GM23248 (cell line): ENCODE results near the gene FAM171A2. TPM values are rescaled to one million over a fixed set of nuclear protein-coding genes. Genes with fewer than 3 reads are reported as not detected.

Experiments used
- DNase-seq: peaks from one replicate; pipeline ENCODE4 v3.0.0-alpha.2; 2015
- H2AFZ ChIP-seq: fragments of 200-600 bp; sonication (generic); 2 replicates; pipeline ENCODE4 v1.6.1; 2016; ENCODE audit warnings: antibody characterized with exemption
- H3F3A ChIP-seq: fragments of 200-600 bp; sonication (generic); 2 replicates; pipeline ENCODE4 v1.6.1; 2016; ENCODE audit warnings: mild to moderate bottlenecking, antibody characterized with exemption, mixed run types; ENCODE audit not compliant: insufficient read depth
- H3K27ac ChIP-seq: fragments of 200-600 bp; sonication (generic); 2 replicates; pipeline ENCODE4 v1.5.1; 2016; ENCODE audit warnings: mild to moderate bottlenecking
- H3K27me3 ChIP-seq: fragments of 200-600 bp; sonication (generic); replicated peaks from 2 replicates; pipeline ENCODE4 v1.6.1; 2016; ENCODE audit warnings: mild to moderate bottlenecking; ENCODE audit not compliant: insufficient read depth
- H3K36me3 ChIP-seq: fragments of 200-600 bp; sonication (generic); 2 replicates; pipeline ENCODE4 v1.6.1; 2016; ENCODE audit warnings: low read depth, mild to moderate bottlenecking
- H3K4me1 ChIP-seq: fragments of 200-600 bp; sonication (generic); 2 replicates; pipeline ENCODE4 v1.6.1; 2016; ENCODE audit warnings: mild to moderate bottlenecking; ENCODE audit not compliant: insufficient read depth
- H3K4me2 ChIP-seq: fragments of 200-600 bp; sonication (generic); one replicate; pipeline ENCODE4 v1.6.1; 2016; ENCODE audit warnings: mild to moderate bottlenecking; ENCODE audit not compliant: unreplicated experiment
- H3K4me3 ChIP-seq: fragments of 200-600 bp; sonication (generic); 2 replicates; pipeline ENCODE4 v1.5.1; 2016; ENCODE audit warnings: mild to moderate bottlenecking
- H3K79me2 ChIP-seq: fragments of 200-600 bp; sonication (generic); 2 replicates; pipeline ENCODE4 v1.6.1; 2016; ENCODE audit warnings: mild to moderate bottlenecking; ENCODE audit not compliant: insufficient read depth
- H3K9ac ChIP-seq: fragments of 200-600 bp; sonication (generic); 2 replicates; pipeline ENCODE4 v1.6.1; 2016; ENCODE audit warnings: mild to moderate bottlenecking
- H3K9me2 ChIP-seq: fragments of 200-600 bp; sonication (generic); 2 replicates; pipeline ENCODE4 v1.6.1; 2016; ENCODE audit warnings: mixed run types, mild to moderate bottlenecking, moderate library complexity; ENCODE audit not compliant: insufficient read depth
- H3K9me3 ChIP-seq: fragments of 200-600 bp; sonication (generic); one replicate; pipeline ENCODE4 v1.6.1; 2017; ENCODE audit warnings: low read depth
- H4K20me1 ChIP-seq: fragments of 200-600 bp; sonication (generic); 2 replicates; pipeline ENCODE4 v1.6.0; 2016; ENCODE audit not compliant: insufficient read depth
- EZH2 ChIP-seq: fragments of 200-600 bp; sonication (generic); IDR thresholded peaks from 2 replicates; pipeline ENCODE4 v1.6.1; 2018; ENCODE audit warnings: antibody characterized with exemption, mild to moderate bottlenecking; ENCODE audit not compliant: insufficient read depth, poor library complexity, severe bottlenecking
- EZH2phosphoT487 ChIP-seq: fragments of 200-600 bp; sonication (generic); IDR thresholded peaks from 2 replicates; pipeline ENCODE4 v1.6.1; 2018; ENCODE audit warnings: antibody characterized with exemption, moderate library complexity, mild to moderate bottlenecking, low read depth; ENCODE audit not compliant: insufficient read depth
- WGBS, 2 experiments: methylation state at CpG; one replicate each; pipeline ENCODE4 v1.1.6; 2015 to 2017; ENCODE audit warnings: low lambda C conversion rate in 2 of 2, low coverage in 1 of 2; ENCODE audit errors: missing lambda C conversion rate in 2 of 2; 5-methylcytosine and 5-hydroxymethylcytosine counted together
- in situ Hi-C: fragments of 300-500 bp; cut with MboI; formaldehyde crosslinking; loops from 2 replicates; pipeline ENCODE4 v1.15.0; 2020
- polyA plus RNA-seq: library from polyadenylated mRNA; unstranded; fragments of >200 nt; fragmentation: Nextera tagmentation; extraction: Ambion mirVana; gene quantifications from 2 replicates; pipeline ENCODE4 v1.2.1, GENCODE V29; 2016
- total RNA-seq: library from RNA; depleted of rRNA; stranded (reverse); fragments of >200 nt; shearing (Covaris generic); gene quantifications from 2 replicates; pipeline ENCODE4 v1.2.3, GENCODE V29; 2014

The FAM171A2 gene
- total and polyA plus RNA-seq, 2 experiments from 2014 or later = 0.25 to 4.8 TPM

GRCh38 chr17:44310609-44311376 lies 52.9 kb downstream of the FAM171A2 start:
- in situ Hi-C loops = no loop called here
- no peak overlapping the region for H3K27ac ChIP-seq
- no peaks in the 10 kb centered on the region for H3K9me3 ChIP-seq
- H3K79me2 ChIP-seq = no peaks in the 10 kb centered on the region
- no peaks in the 10 kb centered on the region for H3K4me1 ChIP-seq
- no peak overlapping the region for H3K4me3 ChIP-seq
- TF ChIP-seq EZH2 = no peak
- no peak for DNase-seq
- no peaks in the 10 kb centered on the region for H3F3A ChIP-seq
- no peaks in the 10 kb centered on the region for H3K36me3 ChIP-seq
- 67 to 69% methylated on average over 10 of the region's 10 CpGs for WGBS, 2 experiments
- H3K9me2 ChIP-seq = no peaks in the 10 kb centered on the region
- H3K9ac ChIP-seq = no peak overlapping the region
- no peak overlapping the region for H3K4me2 ChIP-seq
- no peaks in the 10 kb centered on the region for H4K20me1 ChIP-seq
- no peak overlapping the region for H2AFZ ChIP-seq
- H3K27me3 ChIP-seq = peaks cover 22% of the 10 kb centered on the region

- no peaks in the 10 kb centered on the region for H3K79me2 ChIP-seq
- H3K9me2 ChIP-seq = no peaks in the 10 kb centered on the region
- H3K4me1 ChIP-seq = no peaks in the 10 kb centered on the region
- H3K36me3 ChIP-seq = no peaks in the 10 kb centered on the region
- H3K9me3 ChIP-seq = no peaks in the 10 kb centered on the region
- H3K9ac ChIP-seq = no peak overlapping the region
- 64 to 65% methylated on average over 2 of the region's 2 CpGs for WGBS, 2 experiments
- H3F3A ChIP-seq = no peaks in the 10 kb centered on the region
- H2AFZ ChIP-seq = no peak overlapping the region
- H3K4me2 ChIP-seq = no peak overlapping the region
- in situ Hi-C loops = no loop called here
- no peak overlapping the region for H3K27ac ChIP-seq
- TF ChIP-seq EZH2phosphoT487 (no peak), EZH2 (no peak)
- H3K4me3 ChIP-seq = no peak overlapping the region
- no peak for DNase-seq
- peaks cover 19% of the 10 kb centered on the region; the same call in 1 of the 2 replicates for H3K27me3 ChIP-seq
- no peaks in the 10 kb centered on the region for H4K20me1 ChIP-seq
Observed at GRCh38 chr17:44310188-44310587, 53.5 kb downstream of the FAM171A2 start.

GRCh38 chr17:44309472-44309871 lies 54.2 kb downstream of the FAM171A2 start:
- Histone ChIP-seq H3K9me3 (no peaks in the 10 kb centered on the region), H3K4me2 (no peak overlapping the region), H4K20me1 (no peaks in the 10 kb centered on the region), H3K27ac (no peak overlapping the region), H3K9ac (no peak overlapping the region), H3K4me1 (no peaks in the 10 kb centered on the region), H3F3A (no peaks in the 10 kb centered on the region), H3K27me3 (peaks cover 14% of the 10 kb centered on the region; the same call in 1 of the 2 replicates), H2AFZ (no peak overlapping the region), H3K4me3 (no peak overlapping the region), H3K79me2 (no peaks in the 10 kb centered on the region), H3K9me2 (no peaks in the 10 kb centered on the region), H3K36me3 (no peaks in the 10 kb centered on the region)
- DNase-seq = no peak
- 27 to 41% methylated on average over 5 of the region's 5 CpGs for WGBS, 2 experiments
- in situ Hi-C loops = no loop called here
- TF ChIP-seq EZH2 (no peak), EZH2phosphoT487 (no peak)

- H3K79me2 ChIP-seq = no peaks in the 10 kb centered on the region
- H3K9me2 ChIP-seq = no peaks in the 10 kb centered on the region
- H3F3A ChIP-seq = no peaks in the 10 kb centered on the region
- H3K4me3 ChIP-seq = no peak overlapping the region
- H2AFZ ChIP-seq = no peak overlapping the region
- in situ Hi-C loops = no loop called here
- no peaks in the 10 kb centered on the region for H3K4me1 ChIP-seq
- no peaks in the 10 kb centered on the region for H4K20me1 ChIP-seq
- no peaks in the 10 kb centered on the region for H3K9me3 ChIP-seq
- peak overlapping the region; percentile 69 for H3K4me2 ChIP-seq
- H3K27ac ChIP-seq = no peak overlapping the region
- WGBS, 2 experiments = 0 to 2% methylated on average over 5 to 15 of the region's 15 CpGs
- no peaks in the 10 kb centered on the region for H3K36me3 ChIP-seq
- H3K9ac ChIP-seq = no peak overlapping the region
- no peak for DNase-seq
- peaks cover 17% of the 10 kb centered on the region; the same call in 1 of the 2 replicates for H3K27me3 ChIP-seq
- no peak for TF ChIP-seq EZH2phosphoT487
Observed at GRCh38 chr17:44308865-44309264, 54.8 kb downstream of the FAM171A2 start.
